ENCODE data around the gene SLC29A1.

- TF ChIP-seq CTCF (conservative IDR thresholded peaks at IDR 0.05) (no peak), EZH2 (IDR thresholded peaks at IDR 0.05; ENCODE audit: low read depth) (no peak)
These were observed 23.4 kb downstream of the SLC29A1 start, which contains the start of gene HSP90AB1 for GRCh38 chr6:44246663-44247337.

Data from PC-9 (cell line).